Hepatocyte (in vitro differentiated cells): Measurements from ENCODE around the gene CUL9. TPM values are rescaled to one million over a fixed set of nuclear protein-coding genes. Genes with fewer than 3 reads are reported as not detected.

Experiments
- DNase-seq: peaks from one replicate; pipeline ENCODE4 v3.0.0-alpha.2; 2016; ENCODE audit warnings: low spot score
- H2AFZ ChIP-seq: fragments of 200-600 bp; sonication (generic); 2 replicates; pipeline ENCODE4 v1.6.0; 2016; ENCODE audit warnings: antibody characterized with exemption, mild to moderate bottlenecking
- H3K27ac ChIP-seq: fragments of 200-600 bp; sonication (generic); 2 replicates; pipeline ENCODE4 v1.5.1; 2016; ENCODE audit warnings: mild to moderate bottlenecking
- H3K27me3 ChIP-seq: fragments of 200-600 bp; sonication (generic); 2 replicates; pipeline ENCODE4 v1.6.1; 2016
- H3K36me3 ChIP-seq: fragments of 200-600 bp; sonication (generic); replicated peaks from 2 replicates; pipeline ENCODE4 v1.5.1; 2016; ENCODE audit warnings: low read depth; ENCODE audit not compliant: insufficient read depth
- H3K4me1 ChIP-seq: fragments of 200-600 bp; sonication (generic); 2 replicates; pipeline ENCODE4 v1.5.1; 2016; ENCODE audit warnings: mild to moderate bottlenecking, moderate library complexity; ENCODE audit not compliant: insufficient read depth
- H3K4me2 ChIP-seq: fragments of 200-600 bp; sonication (generic); 2 replicates; pipeline ENCODE4 v1.6.0; 2016
- H3K4me3 ChIP-seq: fragments of 200-600 bp; sonication (generic); 2 replicates; pipeline ENCODE4 v1.5.1; 2016; ENCODE audit warnings: mild to moderate bottlenecking
- H3K79me2 ChIP-seq: fragments of 200-600 bp; sonication (generic); 2 replicates; pipeline ENCODE4 v1.6.0; 2017; ENCODE audit warnings: mild to moderate bottlenecking
- H3K9me2 ChIP-seq: fragments of 200-600 bp; sonication (generic); replicated peaks from 2 replicates; pipeline ENCODE4 v1.6.0; 2017; ENCODE audit warnings: mild to moderate bottlenecking; ENCODE audit not compliant: insufficient read depth
- H3K9me3 ChIP-seq: fragments of 200-600 bp; sonication (generic); 2 replicates; pipeline ENCODE4 v1.5.1; 2016; ENCODE audit warnings: low read depth, mild to moderate bottlenecking
- H4K20me1 ChIP-seq: fragments of 200-600 bp; sonication (generic); 2 replicates; pipeline ENCODE4 v1.6.0; 2016; ENCODE audit warnings: mild to moderate bottlenecking; ENCODE audit not compliant: insufficient read depth, poor library complexity, severe bottlenecking
- CTCF ChIP-seq: fragments of 200-600 bp; sonication (generic); IDR thresholded peaks from 2 replicates; pipeline ENCODE4 v1.5.1; 2016; ENCODE audit warnings: antibody characterized with exemption, mild to moderate bottlenecking; ENCODE audit not compliant: poor library complexity
- EZH2 ChIP-seq: fragments of 200-600 bp; sonication (generic); IDR thresholded peaks from 2 replicates; pipeline ENCODE4 v1.6.1; 2016; ENCODE audit warnings: antibody characterized with exemption, mild to moderate bottlenecking, borderline replicate concordance
- EZH2phosphoT487 ChIP-seq: fragments of 200-600 bp; sonication (generic); IDR thresholded peaks from one replicate; pipeline ENCODE4 v1.6.1; 2018; ENCODE audit warnings: antibody characterized with exemption, mild to moderate bottlenecking, low read depth, moderate library complexity; ENCODE audit not compliant: unreplicated experiment, severe bottlenecking
- WGBS: methylation state at CpG from one replicate; pipeline ENCODE4 v1.1.6; 2016; ENCODE audit warnings: low lambda C conversion rate; ENCODE audit errors: missing lambda C conversion rate; 5-methylcytosine and 5-hydroxymethylcytosine counted together
- polyA plus RNA-seq: library from polyadenylated mRNA; unstranded; fragments of >200 nt; fragmentation: Nextera tagmentation; extraction: Ambion mirVana; gene quantifications from 2 replicates; pipeline ENCODE4 v1.2.1, GENCODE V29; 2016
- total RNA-seq: library from RNA; depleted of rRNA; stranded (reverse); fragments of >200 nt; gene quantifications from 2 replicates; pipeline ENCODE4 v1.2.3, GENCODE V29; 2014

Gene CUL9
- total and polyA plus RNA-seq, 2 experiments from 2014 or later = 20.1 to 26.2 TPM

GRCh38 chr6:43223175-43223574 is 41.2 kb downstream of the CUL9 start:
- Histone ChIP-seq H3K4me2 (no peak overlapping the region), H3K4me1 (no peaks in the 10 kb centered on the region), H4K20me1 (no peaks in the 10 kb centered on the region), H3K9me2 (no peaks in the 10 kb centered on the region), H3K27ac (no peak overlapping the region), H2AFZ (no peak overlapping the region), H3K9me3 (no peaks in the 10 kb centered on the region), H3K79me2 (peaks cover 3% of the 10 kb centered on the region), H3K27me3 (no peaks in the 10 kb centered on the region), H3K4me3 (no peak overlapping the region), H3K36me3 (no peaks in the 10 kb centered on the region)
- no peak for DNase-seq
- 95% methylated on average over 14 of the region's 14 CpGs for WGBS
- no peak for TF ChIP-seq EZH2
- no peak for TF ChIP-seq EZH2phosphoT487
- no peak for TF ChIP-seq CTCF

- Histone ChIP-seq H3K4me3 (no peak overlapping the region), H3K4me1 (no peaks in the 10 kb centered on the region), H2AFZ (no peak overlapping the region), H3K27ac (no peak overlapping the region), H3K9me3 (no peaks in the 10 kb centered on the region), H3K36me3 (no peaks in the 10 kb centered on the region), H3K27me3 (no peaks in the 10 kb centered on the region), H3K79me2 (peaks cover 8% of the 10 kb centered on the region), H3K4me2 (no peak overlapping the region), H3K9me2 (no peaks in the 10 kb centered on the region), H4K20me1 (no peaks in the 10 kb centered on the region)
- DNase-seq = no peak
- 94% methylated on average over 11 of the region's 11 CpGs for WGBS
- TF ChIP-seq EZH2 = no peak
- no peak for TF ChIP-seq EZH2phosphoT487
- no peak for TF ChIP-seq CTCF
Measured at GRCh38 chr6:43226192-43226851, 44.3 kb downstream of the CUL9 start.

- Histone ChIP-seq H3K79me2 (peaks cover 8% of the 10 kb centered on the region), H3K9me3 (no peaks in the 10 kb centered on the region), H4K20me1 (no peaks in the 10 kb centered on the region), H3K4me1 (no peaks in the 10 kb centered on the region), H3K27ac (peak within 1 kb of the TSS; percentile 68), H3K4me3 (peak within 1 kb of the TSS; percentile 51), H2AFZ (peak within 1 kb of the TSS; percentile 75), H3K9me2 (no peaks in the 10 kb centered on the region), H3K27me3 (no peaks in the 10 kb centered on the region), H3K36me3 (no peaks in the 10 kb centered on the region), H3K4me2 (peak within 1 kb of the TSS; percentile 80)
- 4% methylated on average over 39 of the region's 82 CpGs for WGBS
- peak; percentile 90 for DNase-seq
- TF ChIP-seq EZH2 (no peak), CTCF (peak; percentile 86)
Measured at GRCh38 chr6:43228951-43229802, 47.2 kb downstream of the CUL9 start, which contains the start of gene DNPH1. Gene DNPH1, minus strand, starts transcription at chr6:43229481. Its CDS starts 25 bp downstream, at chr6:43229456.
